ENCODE results near the gene WNT4.

- TF ChIP-seq CTCF (IDR thresholded peaks at IDR 0.05; ENCODE audit: low read depth, low read length): no peak
- TF ChIP-seq POLR2A (IDR thresholded peaks at IDR 0.05; ENCODE audit: extremely low read depth, insufficient read length): no peak
Measured at GRCh38 chr1:22100168-22100567, 42.7 kb downstream of the WNT4 start.

Measured in NB4 (cell line).